Myometrial cell (primary cell): ENCODE data around the gene TFEC. TPM values are rescaled to one million over a fixed set of nuclear protein-coding genes. Genes with fewer than 3 reads are reported as not detected.

ENCODE experiments used
- total RNA-seq: library from RNA; depleted of rRNA; stranded (reverse); fragments of >200 nt; gene quantifications from 2 replicates; pipeline ENCODE4 v1.2.3, GENCODE V29; 2015

The TFEC gene
- total RNA-seq, result not detected in 2 replicates

GRCh38 chr7:116030651-116031276, at the start of gene TFEC:
Gene TFEC (minus strand): TSS chr7:116030763. CDS start chr7:115984441, 46,322 bp downstream.

Other genes starting within 250 kb of the TFEC start
- gene TES, start 179.8 kb upstream of the TFEC start, total RNA-seq, result 36.0 and 44.1 TPM in 2 replicates